ENCODE results near the gene U2SURP.
"Not testable (repeated sequence)": the region's sequence is repeated elsewhere in the genome, so short reads cannot be mapped to it uniquely, and the experiment has no call there.

U2SURP gene

DNA sequence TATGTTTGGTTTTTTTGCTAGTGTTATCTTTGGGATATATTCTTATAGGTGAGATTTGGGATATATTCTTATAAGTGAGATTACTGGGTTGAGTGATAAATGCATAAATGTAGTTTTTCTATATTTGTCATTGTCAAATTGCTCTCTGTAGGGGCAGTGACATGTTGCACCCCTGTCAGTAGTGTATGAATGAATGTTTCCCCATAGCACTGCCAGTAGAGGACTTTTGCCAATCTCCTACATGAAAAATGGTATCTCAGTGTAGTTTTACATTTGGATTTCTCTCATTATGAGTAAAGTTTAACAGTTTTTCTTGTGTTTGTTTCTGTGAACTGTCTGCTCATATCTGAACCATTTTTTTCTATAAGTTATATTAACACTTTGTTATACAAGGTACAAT lies 13.6 kb downstream of the U2SURP start:
- DNase-seq (ENCODE audit: low read depth) = no peak

DNA sequence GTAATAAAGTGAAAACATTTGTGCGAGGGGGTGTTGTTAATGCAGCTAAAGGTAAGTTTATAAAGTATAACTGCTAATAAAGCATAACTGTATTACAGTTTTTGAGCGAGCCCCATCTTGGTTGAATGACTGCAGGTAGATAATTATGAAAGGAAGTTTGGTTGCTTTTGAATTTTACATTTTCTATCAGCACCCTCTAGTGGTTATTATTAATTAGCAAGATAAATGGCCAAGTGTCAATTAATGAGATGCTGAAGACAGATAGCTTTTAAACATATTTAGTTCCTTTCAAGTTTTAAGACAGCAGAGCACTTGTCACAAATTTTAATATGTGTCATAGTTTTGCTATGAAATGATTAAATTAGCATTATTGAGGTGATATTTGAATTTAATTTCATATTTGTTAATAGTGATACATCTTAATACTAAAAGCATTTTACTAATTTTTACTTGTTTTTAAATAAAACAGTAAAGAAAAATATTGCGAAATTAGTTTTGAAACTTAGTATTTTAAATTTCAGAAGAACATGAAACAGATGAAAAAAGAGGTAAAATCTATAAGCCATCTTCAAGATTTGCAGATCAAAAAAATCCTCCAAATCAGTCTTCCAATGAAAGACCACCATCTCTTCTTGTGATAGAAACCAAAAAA lies 15.1 kb downstream of the U2SURP start:
- DNase-seq (ENCODE audit: low read depth) = no peak

DNA sequence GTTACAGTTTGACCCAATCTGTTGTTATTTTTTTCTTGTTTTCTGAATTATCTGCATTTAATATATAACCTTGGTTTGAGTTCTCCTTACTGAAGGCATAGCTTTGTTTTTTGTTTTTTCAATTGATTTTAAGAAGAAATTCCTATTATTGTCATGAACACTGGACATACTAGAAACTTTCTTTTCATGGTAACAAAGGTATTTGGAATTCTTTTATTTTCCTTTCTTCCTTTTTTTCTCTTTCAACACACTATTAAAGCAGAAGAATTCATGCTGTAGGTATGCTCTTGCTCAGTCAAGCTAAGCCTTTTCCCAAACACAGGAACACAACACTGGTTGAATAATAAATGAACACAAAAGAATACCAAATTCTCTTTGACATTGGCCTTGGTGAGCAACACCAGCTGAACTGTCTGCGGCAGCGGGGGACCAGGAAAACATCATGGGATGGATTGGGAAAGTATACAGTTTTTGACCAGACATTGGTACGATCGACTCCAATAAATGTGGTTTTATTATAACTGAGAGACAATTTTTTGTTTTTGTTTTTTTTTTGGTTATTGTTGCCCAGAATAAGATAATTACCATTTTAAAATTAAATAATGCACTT lies 23.1 kb downstream of the U2SURP start:
- DNase-seq (ENCODE audit: low read depth) = no peak

DNA sequence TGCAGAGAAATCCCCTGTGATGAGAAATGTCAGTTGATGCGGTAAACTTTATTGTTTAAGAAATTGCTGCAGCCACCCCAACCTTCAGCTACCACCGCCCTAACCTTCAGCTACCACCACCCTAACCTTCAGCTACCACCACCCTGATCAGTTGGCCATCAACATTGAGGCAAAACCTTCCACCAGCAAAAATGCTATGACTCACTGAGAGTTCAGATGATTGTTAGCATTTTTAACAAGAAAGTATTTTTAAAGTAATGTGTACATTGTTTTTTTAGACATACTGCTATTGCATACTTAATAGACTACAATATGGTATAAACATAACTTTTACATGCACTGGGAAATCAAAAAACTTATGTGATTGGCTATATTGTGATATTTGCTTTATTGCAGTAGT lies 30.0 kb downstream of the U2SURP start:
- DNase-seq (ENCODE audit: low read depth) = no peak

DNA sequence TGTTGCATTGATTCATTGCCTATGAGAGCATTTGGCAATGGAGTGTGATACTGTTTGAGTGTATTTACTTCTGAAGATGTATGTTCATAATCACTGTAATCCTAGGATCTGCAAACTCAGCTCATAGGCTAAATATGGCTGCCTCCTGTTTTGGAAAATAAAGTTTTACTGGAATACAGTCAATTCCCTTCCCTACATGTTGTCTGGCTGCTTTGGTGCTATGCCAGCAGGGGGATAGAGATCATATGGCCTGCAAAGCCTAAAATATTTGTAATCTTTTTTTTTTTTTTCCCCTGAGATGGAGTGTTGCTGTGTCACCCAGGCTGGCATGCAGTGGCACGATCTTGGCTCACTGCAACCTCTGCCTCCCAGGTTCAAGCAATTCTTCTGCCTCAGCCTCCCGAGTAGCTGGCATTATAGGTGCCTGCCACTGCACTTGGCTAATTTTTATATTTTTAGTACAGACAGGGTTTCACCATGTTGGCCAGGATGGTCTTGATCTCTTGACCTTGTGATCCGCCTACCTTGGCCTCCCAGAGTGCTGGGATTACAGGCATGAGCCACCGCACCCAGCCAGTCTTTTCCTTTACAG lies 30.5 kb downstream of the U2SURP start:
- DNase-seq (ENCODE audit: low read depth) = not testable (repeated sequence)

DNA sequence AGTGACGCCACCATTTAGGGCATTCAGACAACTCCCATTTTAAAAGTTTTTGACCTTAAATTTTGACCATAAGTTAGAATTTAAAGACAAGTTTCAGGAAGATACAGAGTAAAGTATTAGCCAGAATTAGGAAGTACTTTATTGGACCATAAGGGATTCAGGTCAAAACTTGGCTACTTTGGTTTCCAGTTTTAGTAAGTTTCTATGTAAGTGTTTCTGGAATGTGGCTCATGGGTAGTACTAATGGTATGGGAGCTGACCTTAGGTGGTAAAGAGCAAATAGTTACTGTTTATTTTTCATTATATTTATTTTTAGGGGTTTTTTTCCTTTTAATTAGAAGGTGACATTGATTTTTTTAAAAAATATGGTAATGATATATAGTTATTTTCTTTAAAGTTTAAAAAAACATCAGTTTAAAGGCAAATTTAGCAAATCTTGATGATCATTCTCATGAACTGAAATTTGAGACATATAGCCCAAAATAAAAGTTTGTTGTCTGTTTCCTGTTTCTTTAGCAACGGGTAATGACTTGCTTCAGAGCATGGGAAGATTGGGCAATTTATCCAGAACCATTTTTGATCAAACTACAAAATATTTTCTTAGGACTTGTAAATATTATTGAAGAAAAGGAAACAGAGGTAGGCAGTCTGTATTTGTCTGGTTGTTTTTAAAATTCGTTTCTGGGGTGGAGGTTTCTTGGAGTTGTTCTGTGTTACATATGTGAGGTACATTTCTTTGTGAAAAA lies 34.3 kb downstream of the U2SURP start:
- no peak for DNase-seq (ENCODE audit: low read depth)

DNA sequence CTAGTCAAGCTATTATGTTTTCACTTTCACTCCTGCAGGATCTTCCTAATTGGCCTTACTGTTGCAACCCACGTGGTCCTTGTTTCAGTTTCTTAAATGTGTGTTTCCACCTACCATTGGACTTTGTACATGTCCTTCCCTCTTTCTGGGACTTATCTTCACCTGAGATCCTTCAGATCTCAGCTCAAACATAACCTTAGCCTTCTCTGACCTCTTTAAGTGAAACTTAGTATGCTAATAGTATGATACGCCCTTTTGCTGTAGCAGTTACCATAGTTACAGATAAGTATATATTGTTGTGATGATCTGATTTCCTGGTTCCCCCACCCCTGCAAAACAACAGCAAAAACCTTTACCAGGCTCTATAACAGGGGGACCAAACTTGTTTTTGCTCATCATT lies 35.2 kb downstream of the U2SURP start:
- DNase-seq (ENCODE audit: low read depth) = no peak

DNA sequence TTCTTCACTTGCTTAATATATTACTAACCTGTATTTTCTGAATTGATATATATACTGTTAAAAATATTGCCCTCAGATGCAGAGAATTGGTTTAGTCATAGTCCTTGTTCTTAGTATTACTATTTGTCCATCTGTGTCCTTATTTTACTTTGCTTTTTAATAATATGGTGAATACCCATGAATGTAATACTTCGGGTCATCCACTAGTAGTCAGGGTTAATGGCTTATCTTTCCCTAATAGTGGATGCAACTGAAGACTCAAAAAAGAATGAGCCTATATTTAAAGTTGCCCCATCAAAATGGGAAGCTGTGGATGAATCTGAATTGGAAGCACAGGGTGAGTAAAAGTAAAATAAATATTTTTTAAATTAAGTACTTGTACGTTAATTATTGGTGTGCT lies 36.5 kb downstream of the U2SURP start:
- no peak for DNase-seq (ENCODE audit: low read depth)

DNA sequence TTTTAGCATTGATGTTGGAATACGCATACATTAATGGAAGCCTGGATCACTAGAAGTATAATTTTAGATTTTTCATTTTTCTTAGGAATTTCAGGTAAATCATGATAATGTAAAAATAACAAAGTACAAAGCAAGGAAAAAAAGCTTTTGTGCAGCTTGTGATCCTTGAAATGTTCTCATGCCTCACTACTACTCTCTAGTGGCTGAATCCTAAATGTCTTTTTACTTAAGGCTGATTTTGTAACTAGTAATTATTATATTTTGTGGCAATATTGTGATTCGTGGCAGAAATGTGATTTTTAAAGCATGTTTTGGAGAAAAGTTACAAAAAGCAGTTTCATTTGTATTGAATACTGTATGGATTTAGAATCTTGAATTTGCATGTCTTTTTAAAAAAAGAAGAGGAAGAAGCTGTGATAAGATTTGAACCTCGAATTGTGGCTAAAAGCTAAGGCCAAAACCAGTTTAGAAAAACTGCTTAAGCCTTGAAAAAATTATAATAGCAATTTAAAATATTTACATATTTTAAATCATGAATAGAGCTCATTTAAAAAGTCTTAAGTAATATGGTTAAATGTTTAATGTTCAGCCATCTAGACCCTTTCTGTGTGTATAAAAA lies 39.0 kb downstream of the U2SURP start:
- no peak for DNase-seq (ENCODE audit: low read depth)

DNA sequence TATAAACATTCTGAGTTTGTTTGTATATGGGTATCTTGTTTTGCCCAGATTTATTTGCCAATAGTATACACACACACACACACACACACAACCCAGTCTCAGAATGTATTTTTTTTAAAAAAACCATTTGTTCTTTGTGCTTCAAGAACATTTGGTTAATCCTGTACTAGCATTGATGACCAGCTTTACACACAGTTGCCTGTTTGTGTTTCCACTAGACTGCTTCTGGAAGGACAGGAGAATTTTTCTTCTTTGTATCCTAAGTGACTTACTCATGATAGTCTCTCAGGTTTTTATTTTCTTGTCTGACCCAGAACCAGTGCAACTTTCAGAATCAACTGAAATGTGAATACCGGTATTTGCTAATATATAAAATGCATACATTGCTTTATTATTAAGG lies 40.5 kb downstream of the U2SURP start:
- DNase-seq (ENCODE audit: low read depth) = no peak

DNA sequence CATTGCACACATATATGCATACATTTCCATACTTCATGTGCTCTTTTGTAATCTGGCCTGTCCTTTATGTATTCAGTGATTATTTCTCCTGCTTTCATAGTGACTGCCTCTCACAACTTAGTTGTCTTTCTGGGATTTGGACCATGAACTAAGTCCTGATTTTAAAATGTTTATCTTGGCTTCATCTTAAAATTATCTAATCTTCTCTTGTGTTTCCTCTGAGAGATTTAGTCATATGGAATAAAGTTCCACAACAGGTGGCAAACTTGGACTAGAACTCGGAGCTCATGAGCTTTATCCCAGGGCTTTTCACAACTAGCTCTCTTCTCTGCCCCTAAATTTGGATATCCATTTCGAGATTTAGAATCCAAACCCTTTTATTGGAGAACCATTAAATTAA lies 44.3 kb downstream of the U2SURP start:
- DNase-seq (ENCODE audit: low read depth) = no peak

DNA sequence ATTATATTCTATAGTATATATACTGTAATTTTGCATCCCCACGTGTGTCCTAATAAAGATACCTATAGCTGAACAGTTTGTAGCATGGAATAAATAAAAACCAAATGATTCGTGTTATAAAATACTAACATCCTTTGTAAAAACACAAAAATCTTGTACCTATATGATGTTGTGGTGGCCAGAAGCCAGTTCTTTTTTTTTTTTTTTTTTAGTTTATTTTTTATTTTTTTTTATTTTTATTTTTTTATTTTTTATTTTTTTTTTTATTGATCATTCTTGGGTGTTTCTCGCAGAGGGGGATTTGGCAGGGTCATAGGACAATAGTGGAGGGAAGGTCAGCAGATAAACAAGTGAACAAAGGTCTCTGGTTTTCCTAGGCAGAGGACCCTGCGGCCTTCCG lies 44.7 kb downstream of the U2SURP start:
- not testable (repeated sequence) for DNase-seq (ENCODE audit: low read depth)

DNA sequence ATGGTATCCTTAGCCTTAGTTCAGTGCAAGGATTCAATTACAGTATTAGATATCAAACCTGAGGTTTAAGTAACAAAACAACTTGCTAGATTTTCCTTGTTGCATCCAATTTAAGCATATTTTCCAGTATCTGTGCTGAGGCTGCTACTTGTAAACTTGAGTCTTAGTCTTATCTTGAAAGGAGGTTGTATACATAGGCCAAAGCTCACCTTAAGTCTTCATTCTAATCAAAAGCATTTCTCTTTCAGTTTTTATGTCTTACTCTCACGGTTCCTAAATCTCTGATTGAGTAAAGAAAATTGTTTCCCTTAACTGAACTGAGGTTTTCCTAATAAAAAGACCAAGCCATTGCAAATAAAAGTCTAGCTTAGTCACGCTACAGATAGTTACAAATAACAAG lies 52.6 kb downstream of the U2SURP start:
- no peak for DNase-seq (ENCODE audit: low read depth)

DNA sequence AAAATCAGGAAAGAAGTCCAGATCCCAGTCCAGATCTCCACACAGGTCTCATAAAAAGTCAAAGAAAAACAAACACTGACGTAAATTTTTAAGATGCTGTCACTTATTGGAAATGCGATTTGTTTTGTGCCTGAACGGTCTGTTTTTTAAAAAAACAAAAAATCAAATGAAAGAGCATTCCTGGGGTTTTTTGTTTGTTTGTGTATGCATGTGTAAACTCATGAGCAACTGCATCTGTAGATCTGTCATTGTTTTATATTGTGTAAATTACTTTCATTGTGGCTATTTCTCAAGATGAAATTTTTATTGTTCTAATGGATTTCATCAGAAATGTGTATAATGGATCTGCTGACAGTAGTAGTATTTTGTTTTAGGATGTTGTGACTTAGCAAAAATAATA lies 55.0 kb downstream of the U2SURP start:
- no peak for DNase-seq (ENCODE audit: low read depth)

DNA sequence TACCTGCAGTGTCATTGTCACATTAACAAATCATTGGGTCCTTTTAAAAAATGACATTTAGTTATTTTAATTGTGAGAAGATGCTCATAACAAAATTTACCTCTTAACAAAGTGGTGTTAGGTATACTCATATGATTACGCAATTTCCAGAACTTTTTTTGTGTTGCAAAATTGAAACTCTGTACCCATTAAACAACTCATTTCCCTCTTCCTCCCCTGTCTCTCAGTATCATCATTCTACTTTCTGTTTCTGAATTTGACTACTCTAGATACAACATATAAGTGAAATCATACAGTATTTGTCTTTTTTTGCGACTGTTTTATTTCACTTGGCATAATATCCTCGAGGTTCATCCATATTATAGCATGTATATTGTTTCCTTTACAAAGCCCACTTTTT lies 59.5 kb downstream of the U2SURP start:
- no peak for DNase-seq (ENCODE audit: low read depth)

DNA sequence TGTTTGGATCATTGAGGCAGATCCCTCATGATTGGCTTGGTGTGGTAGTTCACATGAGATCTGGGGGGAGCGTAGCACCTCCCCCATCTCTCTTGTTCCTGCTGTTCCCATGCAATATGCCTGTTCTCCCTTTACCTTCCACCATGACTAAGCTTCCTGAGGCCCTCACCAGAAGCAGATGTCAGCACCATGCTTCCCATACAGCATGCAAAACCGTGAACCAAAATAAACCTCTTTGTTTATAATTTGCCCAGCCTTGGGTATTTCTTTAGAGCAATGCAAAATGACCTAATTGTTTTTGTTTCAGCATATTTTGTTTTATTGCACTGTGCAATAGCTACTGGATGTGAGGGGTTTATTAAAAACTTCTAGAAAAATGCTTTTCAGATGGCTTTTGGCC lies 61.6 kb downstream of the U2SURP start:
- no peak for DNase-seq (ENCODE audit: low read depth)

DNA sequence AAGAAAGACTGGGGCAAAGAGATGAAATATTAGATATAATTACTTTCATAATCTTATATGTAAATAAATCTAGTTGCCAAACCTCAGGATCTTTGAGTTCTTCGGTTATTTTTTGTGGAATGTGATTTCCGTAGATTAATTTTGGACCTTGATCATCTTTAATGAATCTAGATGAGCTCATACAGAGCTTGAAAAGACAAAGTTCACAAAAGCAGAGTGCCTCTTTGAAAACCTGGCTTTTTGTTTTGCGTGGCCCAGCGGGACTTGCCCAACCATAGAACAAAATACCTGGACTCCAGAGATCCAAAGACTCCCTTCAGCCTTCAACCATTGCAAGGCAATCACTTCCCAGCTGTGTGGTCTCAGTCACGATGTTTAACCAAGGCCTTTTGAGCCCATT lies 63.4 kb downstream of the U2SURP start:
- no peak for DNase-seq (ENCODE audit: low read depth)

DNA sequence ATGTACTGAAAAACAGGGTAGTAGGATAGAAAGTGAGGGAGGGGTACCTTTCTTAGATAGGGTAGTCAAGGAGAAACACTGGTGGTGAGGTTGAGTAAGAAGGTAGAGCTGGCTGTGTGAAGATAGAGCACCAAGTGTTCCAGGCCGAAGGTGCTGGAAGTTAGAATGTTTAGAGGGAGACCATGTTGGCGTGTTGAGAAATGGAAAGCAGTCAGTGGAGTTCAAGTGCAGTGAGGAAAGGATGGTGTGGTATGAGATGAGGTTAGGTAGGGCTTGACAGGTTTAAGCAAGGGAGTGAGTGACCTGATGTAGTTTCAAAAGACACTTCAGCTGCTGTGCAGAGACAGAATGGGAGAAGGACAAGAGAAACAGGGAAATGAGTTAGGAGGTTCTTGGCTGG lies 64.0 kb downstream of the U2SURP start:
- no peak for DNase-seq (ENCODE audit: low read depth)

DNA sequence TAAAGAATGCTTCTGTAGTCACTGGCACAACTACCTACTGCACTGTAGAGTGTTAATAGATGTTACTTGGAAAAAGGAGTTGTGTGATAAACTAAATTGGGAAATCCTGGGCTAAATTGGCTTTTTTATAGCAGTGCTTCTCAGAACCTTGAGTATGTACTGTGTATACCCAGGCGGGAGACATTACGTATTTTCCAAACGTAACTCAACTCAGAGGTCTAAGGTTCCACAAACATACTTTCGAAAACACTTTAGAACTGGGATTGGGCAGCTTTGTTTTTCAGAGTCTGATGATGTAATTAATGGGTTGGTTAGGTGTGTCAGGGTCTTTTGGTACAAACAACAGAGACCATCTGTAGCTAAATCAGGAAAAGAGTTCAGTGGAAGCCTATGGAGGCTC lies 64.7 kb downstream of the U2SURP start:
- no peak for DNase-seq (ENCODE audit: low read depth)

DNA sequence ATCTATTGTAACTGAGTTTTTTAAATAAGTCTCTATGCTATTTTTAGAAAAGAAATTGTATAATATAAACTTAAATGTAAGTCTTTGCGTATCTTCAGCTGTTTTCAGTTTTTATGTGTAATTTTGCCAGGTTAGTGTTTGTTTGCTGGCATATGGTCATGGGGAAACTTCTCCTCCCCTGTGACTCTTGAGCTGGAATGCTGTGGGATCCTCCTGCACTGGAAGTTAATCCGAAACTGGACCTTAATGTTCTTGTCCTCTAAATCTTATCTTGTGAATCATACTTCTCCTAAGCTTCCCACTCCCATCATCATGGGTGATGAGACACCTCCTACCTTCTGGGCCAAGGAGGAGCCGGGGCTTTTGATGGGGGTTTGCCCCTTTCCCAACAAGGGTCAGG lies 65.8 kb downstream of the U2SURP start:
- no peak for DNase-seq (ENCODE audit: low read depth)

DNA sequence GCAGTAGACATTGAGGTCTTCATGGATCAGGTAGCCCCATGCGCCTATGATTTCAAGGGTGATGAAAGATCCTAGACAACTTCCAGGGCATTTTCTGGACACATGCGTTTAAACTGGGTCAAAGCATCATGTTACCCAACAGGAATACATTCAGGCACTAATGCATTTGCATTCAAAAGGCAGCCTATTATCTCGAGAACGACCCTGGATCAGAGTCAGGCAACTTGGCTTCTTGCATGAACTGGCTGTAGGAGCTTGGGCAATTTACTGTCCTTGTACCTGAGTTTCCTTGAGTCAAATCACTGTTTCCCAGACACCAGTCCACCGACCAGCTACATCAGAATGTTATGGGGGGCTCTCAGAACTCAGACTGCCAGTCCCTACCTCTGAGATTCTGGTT lies 66.7 kb downstream of the U2SURP start:
- DNase-seq (ENCODE audit: low read depth) = no peak

DNA sequence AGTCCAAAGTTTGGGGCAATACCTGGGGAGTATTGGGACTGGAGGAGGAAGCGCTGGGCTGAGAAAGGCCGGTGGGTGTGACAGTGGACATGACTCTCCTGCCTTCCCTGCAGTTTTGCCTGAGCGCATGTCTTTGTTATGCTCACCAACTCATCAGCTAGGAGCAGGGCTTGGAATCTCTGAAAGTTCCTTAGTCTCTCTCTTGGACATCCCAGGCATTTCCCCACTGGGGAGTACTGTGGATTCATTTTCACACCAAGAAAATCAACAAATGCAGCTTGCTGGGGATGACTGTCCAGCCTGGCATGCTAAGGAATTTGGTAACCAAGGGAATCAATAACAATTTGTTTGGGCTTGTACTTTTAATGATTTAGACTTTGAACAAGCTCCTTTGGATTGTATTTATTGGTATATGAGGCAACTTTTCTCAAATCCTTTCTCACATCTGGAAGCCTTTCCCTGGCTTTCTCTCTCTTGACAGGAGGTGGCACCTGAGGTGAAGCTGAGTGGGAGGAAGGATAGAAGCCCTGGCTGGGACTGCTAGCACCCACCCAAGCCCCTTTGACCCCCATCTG lies 69.7 kb downstream of the U2SURP start:
- DNase-seq (ENCODE audit: low read depth) = no peak
